ENCODE measurements around the gene POU3F3.

Gene POU3F3

GRCh38 chr2:104863468-104864279, 9.8 kb downstream of the POU3F3 start:
- ChIA-PET CTCF (interaction anchor here (1.4 kb wide), 1 partner anchor 14 kb away, joined by 3 read pairs; no protein-coding TSS in a partner anchor), POLR2A (no interaction called here)
- DNase-seq (ENCODE audit: extremely low spot score) = no peak
- TF ChIP-seq, protein P1, sequence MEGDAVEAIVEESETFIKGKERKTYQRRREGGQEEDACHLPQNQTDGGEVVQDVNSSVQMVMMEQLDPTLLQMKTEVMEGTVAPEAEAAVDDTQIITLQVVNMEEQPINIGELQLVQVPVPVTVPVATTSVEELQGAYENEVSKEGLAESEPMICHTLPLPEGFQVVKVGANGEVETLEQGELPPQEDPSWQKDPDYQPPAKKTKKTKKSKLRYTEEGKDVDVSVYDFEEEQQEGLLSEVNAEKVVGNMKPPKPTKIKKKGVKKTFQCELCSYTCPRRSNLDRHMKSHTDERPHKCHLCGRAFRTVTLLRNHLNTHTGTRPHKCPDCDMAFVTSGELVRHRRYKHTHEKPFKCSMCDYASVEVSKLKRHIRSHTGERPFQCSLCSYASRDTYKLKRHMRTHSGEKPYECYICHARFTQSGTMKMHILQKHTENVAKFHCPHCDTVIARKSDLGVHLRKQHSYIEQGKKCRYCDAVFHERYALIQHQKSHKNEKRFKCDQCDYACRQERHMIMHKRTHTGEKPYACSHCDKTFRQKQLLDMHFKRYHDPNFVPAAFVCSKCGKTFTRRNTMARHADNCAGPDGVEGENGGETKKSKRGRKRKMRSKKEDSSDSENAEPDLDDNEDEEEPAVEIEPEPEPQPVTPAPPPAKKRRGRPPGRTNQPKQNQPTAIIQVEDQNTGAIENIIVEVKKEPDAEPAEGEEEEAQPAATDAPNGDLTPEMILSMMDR (IDR thresholded peaks at IDR 0.05; ENCODE audit: control extremely low read depth, extremely low read depth, low read depth, missing control alignments) = no peak

GRCh38 chr2:104864280-104865095, 10.6 kb downstream of the POU3F3 start:
- CTCF ChIA-PET = interaction anchor here (1.4 to 4.2 kb wide), 2 partner anchors 15 kb away, joined by 3 to 30 read pairs; no protein-coding TSS in a partner anchor
- TF ChIP-seq, protein P1 (IDR thresholded peaks at IDR 0.05; ENCODE audit: control extremely low read depth, extremely low read depth, low read depth, missing control alignments) = no peak
- no peak for DNase-seq (ENCODE audit: extremely low spot score)
- POLR2A ChIA-PET = no interaction called here

DNA sequence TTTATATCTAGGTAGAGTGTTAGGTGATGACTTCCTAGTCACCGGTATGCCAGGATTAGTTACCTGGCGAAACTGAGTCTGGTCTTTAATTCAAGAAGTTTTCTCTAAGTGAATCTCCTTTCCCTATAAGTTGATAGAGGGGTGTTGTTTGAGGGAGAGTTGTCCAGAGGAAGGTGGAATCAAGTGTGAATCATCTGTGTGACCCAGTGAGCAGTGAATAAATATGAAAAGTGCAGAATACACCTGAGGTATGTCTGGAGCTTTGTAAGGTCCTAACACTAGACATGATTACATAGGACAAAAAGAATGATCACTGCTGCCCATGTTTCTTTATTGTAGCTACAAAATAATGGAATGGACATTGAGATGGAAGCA, 11.2 kb downstream of the POU3F3 start:
- ChIA-PET CTCF (interaction anchor here (4.2 kb wide), 1 partner anchor 16 kb away, joined by 30 read pairs; no protein-coding TSS in a partner anchor), POLR2A (no interaction called here)
- no peak for DNase-seq (ENCODE audit: extremely low spot score)
- TF ChIP-seq, protein P1 (IDR thresholded peaks at IDR 0.05; ENCODE audit: control extremely low read depth, extremely low read depth, low read depth, missing control alignments) = no peak

GRCh38 chr2:104866122-104866864, 12.4 kb downstream of the POU3F3 start:
- no peak for DNase-seq (ENCODE audit: extremely low spot score)
- POLR2A ChIA-PET = no interaction called here
- CTCF ChIA-PET = interaction anchor here (4.2 kb wide), 1 partner anchor 17 kb away, joined by 30 read pairs; no protein-coding TSS in a partner anchor
- TF ChIP-seq, protein P1 (IDR thresholded peaks at IDR 0.05; ENCODE audit: control extremely low read depth, extremely low read depth, low read depth, missing control alignments) = no peak

DNA sequence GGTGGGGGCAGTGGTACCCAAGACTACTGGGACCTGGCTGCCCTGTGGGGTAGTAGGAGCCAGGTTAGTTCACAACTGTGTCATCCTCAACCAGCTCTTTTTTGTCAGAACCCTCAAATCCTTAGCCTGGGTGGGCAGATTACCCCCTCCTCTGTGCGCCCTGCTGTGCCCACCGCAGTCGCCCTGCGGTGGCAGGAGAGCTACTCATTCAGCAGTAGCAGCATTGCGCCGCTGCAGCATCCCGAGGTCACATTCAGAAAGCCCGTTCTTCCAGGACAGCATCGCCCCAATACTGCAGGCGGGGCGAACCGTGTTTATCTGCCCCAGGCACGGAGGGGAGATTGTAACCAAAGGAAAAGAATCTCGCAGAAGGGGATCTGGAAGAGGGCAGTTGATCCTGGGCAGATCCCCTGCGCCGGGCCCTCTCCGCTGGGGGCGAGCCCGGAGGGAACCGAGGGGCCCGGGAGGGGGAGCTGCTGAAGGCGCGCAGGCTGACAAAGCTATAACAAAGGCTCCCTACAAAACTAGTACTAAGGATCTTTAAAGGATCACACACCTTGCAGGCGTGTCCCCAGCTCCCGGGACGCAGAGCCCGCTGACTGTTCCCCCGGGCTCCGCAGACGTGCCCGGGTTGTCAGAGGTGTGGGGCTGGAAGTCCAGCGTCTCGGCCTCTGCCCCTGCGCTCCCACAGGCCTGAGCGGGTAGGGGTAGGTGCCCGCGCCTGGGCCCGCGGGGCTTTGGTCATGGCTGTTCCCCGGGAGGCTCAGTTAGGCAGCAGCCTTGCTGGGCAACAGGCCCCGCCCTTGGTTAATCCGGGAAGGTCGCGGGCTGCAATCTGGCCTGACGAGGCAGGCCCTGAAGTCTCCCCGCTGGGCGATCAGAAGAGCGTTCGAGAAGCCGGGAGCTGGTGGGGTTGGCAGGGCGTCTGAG, 13.2 kb downstream of the POU3F3 start:
- DNase-seq (ENCODE audit: extremely low spot score) = no peak
- POLR2A ChIA-PET = no interaction called here
- CTCF ChIA-PET = interaction anchor here (4.2 kb wide), 1 partner anchor 18 kb away, joined by 30 read pairs; no protein-coding TSS in a partner anchor
- TF ChIP-seq, protein P1 (IDR thresholded peaks at IDR 0.05; ENCODE audit: control extremely low read depth, extremely low read depth, low read depth, missing control alignments) = no peak

All from GM10248 (cell line).